C4-2B (cell line): ENCODE results near the gene SLC1A7.

Experiments used
- ZFX ChIP-seq: fragments of 450-650 bp; IDR thresholded peaks from 2 replicates; pipeline ENCODE4 v1.6.1; 2017
- TF ChIP-seq, protein P1 (sequence below): fragments of 450-650 bp; conservative IDR thresholded peaks from 2 replicates; pipeline ENCODE4 v1.5.1; 2017; ENCODE audit warnings: mild to moderate bottlenecking

DNA sequence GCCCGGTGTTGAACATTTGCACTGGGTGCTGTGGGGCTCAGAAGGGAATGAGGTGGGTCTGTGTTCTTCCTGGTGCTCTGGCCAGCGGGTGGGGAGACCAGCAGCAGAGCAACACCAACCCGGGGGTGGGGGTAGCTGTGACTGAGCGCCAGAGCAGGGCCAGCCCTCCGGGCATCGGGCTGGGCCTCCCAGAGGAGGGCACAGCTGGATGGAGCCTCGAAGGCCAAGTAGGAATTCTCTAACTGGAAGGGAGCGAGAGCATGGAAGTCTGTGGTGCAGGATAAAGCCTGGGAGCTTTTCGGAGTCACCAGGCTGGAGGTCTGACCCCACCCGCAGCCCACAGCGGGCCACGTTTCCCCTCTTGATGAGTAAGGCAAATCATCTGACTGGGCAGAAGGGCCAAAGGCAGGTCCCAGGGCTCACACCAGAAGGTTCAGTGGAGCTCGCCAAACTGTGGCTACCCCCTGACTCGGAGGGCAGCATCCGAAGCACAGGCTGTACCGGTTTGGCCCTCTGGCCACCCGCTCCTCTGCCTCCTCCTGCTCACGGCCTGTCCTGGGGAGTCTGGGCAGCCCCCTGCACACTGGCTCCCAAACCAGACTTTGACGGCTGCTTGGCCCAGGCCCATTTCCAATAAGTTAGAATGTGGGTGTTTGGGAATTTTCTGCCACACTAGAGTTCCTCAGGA, 18.8 kb downstream of the SLC1A7 start:
- TF ChIP-seq, protein P1, sequence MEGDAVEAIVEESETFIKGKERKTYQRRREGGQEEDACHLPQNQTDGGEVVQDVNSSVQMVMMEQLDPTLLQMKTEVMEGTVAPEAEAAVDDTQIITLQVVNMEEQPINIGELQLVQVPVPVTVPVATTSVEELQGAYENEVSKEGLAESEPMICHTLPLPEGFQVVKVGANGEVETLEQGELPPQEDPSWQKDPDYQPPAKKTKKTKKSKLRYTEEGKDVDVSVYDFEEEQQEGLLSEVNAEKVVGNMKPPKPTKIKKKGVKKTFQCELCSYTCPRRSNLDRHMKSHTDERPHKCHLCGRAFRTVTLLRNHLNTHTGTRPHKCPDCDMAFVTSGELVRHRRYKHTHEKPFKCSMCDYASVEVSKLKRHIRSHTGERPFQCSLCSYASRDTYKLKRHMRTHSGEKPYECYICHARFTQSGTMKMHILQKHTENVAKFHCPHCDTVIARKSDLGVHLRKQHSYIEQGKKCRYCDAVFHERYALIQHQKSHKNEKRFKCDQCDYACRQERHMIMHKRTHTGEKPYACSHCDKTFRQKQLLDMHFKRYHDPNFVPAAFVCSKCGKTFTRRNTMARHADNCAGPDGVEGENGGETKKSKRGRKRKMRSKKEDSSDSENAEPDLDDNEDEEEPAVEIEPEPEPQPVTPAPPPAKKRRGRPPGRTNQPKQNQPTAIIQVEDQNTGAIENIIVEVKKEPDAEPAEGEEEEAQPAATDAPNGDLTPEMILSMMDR: no peak
- no peak for TF ChIP-seq ZFX
